Liver (tissue), 9 donors: ENCODE results near the gene SERPINF2. TPM values are rescaled to one million over a fixed set of nuclear protein-coding genes. Genes with fewer than 3 reads are reported as not detected.
A peak's percentile ranks its signal among the peaks of the same experiment; 100 is the strongest.

Experiments
- DNase-seq: peaks from one replicate; pipeline ENCODE4 v3.0.0-alpha.2; 2017; ENCODE audit warnings: low spot score
- H3K27ac ChIP-seq, 2 donors: one replicate each; pipeline ENCODE4 v1.7.0; 2013; ENCODE audit warnings: inconsistent platforms in 2 of 2, low read length in 2 of 2, control low read depth in 1 of 2, low read depth in 1 of 2, mild to moderate bottlenecking in 1 of 2
- H3K27me3 ChIP-seq, 4 donors: one replicate each; pipeline versions ENCODE4 v1.6.1 to v1.7.0; 2013; ENCODE audit warnings: low read length in 3 of 4, inconsistent platforms in 1 of 4, mild to moderate bottlenecking in 1 of 4, moderate library complexity in 1 of 4; ENCODE audit not compliant: control insufficient read depth in 4 of 4, insufficient read depth in 4 of 4
- H3K36me3 ChIP-seq, 4 donors: one replicate each; pipeline versions ENCODE4 v1.6.1 to v1.7.0; 2013; ENCODE audit warnings: low read length in 3 of 4, mild to moderate bottlenecking in 3 of 4, low read depth in 1 of 4, moderate library complexity in 1 of 4; ENCODE audit not compliant: control insufficient read depth in 4 of 4, insufficient read depth in 3 of 4
- H3K4me1 ChIP-seq, 4 donors: one replicate each; pipeline versions ENCODE4 v1.6.1 to v1.7.0; 2013; ENCODE audit warnings: low read length in 3 of 4, mild to moderate bottlenecking in 3 of 4, moderate library complexity in 1 of 4; ENCODE audit not compliant: control insufficient read depth in 4 of 4, insufficient read depth in 4 of 4
- H3K4me3 ChIP-seq, 3 donors: one replicate each; pipeline versions ENCODE4 v1.6.1 to v1.7.0; 2013; ENCODE audit warnings: low read length in 3 of 3, control low read depth in 1 of 3, low read depth in 1 of 3, mild to moderate bottlenecking in 1 of 3
- H3K9ac ChIP-seq, 2 donors: one replicate each; pipeline ENCODE4 v1.7.0; 2013; ENCODE audit warnings: low read length in 2 of 2, mild to moderate bottlenecking in 2 of 2, moderate library complexity in 2 of 2, control low read depth in 1 of 2, low read depth in 1 of 2
- H3K9me3 ChIP-seq, 4 donors: one replicate each; pipeline versions ENCODE4 v1.6.1 to v1.7.0; 2013; ENCODE audit warnings: low read length in 3 of 4; ENCODE audit not compliant: control insufficient read depth in 4 of 4
- EGR1 ChIP-seq, 2 donors: IDR thresholded peaks; 2 replicates each; pipeline ENCODE4 v1.6.1; 2016 to 2018; ENCODE audit warnings: antibody characterized with exemption in 2 of 2, low read depth in 2 of 2
- FOXA1 ChIP-seq: IDR thresholded peaks from 2 replicates; pipeline ENCODE4 v1.6.1; 2016; ENCODE audit warnings: antibody characterized with exemption
- FOXA2 ChIP-seq: IDR thresholded peaks from 2 replicates; pipeline ENCODE4 v1.6.1; 2016; ENCODE audit warnings: antibody characterized with exemption
- GABPA ChIP-seq, 2 donors: IDR thresholded peaks in 1 of 2; conservative IDR thresholded peaks in 1 of 2; 2 replicates each; pipeline ENCODE4 v1.6.1; 2016; ENCODE audit warnings: antibody characterized with exemption in 2 of 2, mild to moderate bottlenecking in 1 of 2, moderate library complexity in 1 of 2
- HNF4A ChIP-seq, 2 donors: conservative IDR thresholded peaks; 2 replicates each; pipeline ENCODE4 v1.6.1; 2016; ENCODE audit warnings: antibody characterized with exemption in 2 of 2, mild to moderate bottlenecking in 2 of 2
- HNF4G ChIP-seq: IDR thresholded peaks from 2 replicates; pipeline ENCODE4 v1.6.1; 2016; ENCODE audit warnings: antibody characterized with exemption
- JUND ChIP-seq, 2 donors: IDR thresholded peaks; 2 replicates each; pipeline ENCODE4 v1.6.1; 2016; ENCODE audit warnings: antibody characterized with exemption in 2 of 2
- NR2F2 ChIP-seq: IDR thresholded peaks from 2 replicates; pipeline ENCODE4 v1.6.1; 2016; ENCODE audit warnings: antibody characterized with exemption
- RAD21 ChIP-seq, 2 donors: IDR thresholded peaks; 2 replicates each; pipeline ENCODE4 v1.6.1; 2016; ENCODE audit warnings: antibody characterized with exemption in 2 of 2, mild to moderate bottlenecking in 2 of 2
- RXRA ChIP-seq, 2 donors: IDR thresholded peaks; 2 replicates each; pipeline ENCODE4 v1.6.1; 2017 to 2018; ENCODE audit warnings: antibody characterized with exemption in 2 of 2, mild to moderate bottlenecking in 1 of 2
- SP1 ChIP-seq: IDR thresholded peaks from 2 replicates; pipeline ENCODE4 v1.6.1; 2018; ENCODE audit warnings: antibody characterized with exemption, mild to moderate bottlenecking
- TAF1 ChIP-seq: conservative IDR thresholded peaks from 2 replicates; pipeline ENCODE4 v1.6.1; 2016; ENCODE audit warnings: antibody characterized with exemption, mild to moderate bottlenecking
- YY1 ChIP-seq: IDR thresholded peaks from 2 replicates; pipeline ENCODE4 v1.6.1; 2016; ENCODE audit warnings: antibody characterized with exemption, mild to moderate bottlenecking
- WGBS: extraction: QIAGEN DNeasy Blood & Tissue Kit; methylation state at CpG from one replicate; pipeline ENCODE4 v1.1.7; 2013; 5-methylcytosine and 5-hydroxymethylcytosine counted together
- polyA plus RNA-seq, 2 donors: library from polyadenylated mRNA; stranded (reverse) in 1 of 2; unstranded in 1 of 2; fragments of 200-250 nt in 1 of 2; fragments of >200 nt in 1 of 2; fragmentation: Nextera tagmentation in 1 of 2; extraction: Ambion mirVana in 1 of 2; gene quantifications; one replicate each; pipeline versions ENCODE4 v1.2.1 to v1.2.3, GENCODE V29; 2013 to 2015
- total RNA-seq, 2 donors: library from RNA; depleted of rRNA; stranded (reverse); fragments of >200 nt; gene quantifications; one replicate each; pipeline ENCODE4 v1.2.3, GENCODE V29; 2014
- TF ChIP-seq, protein P1 (sequence below): IDR thresholded peaks from 2 replicates; pipeline ENCODE4 v1.6.1; 2016; ENCODE audit warnings: antibody characterized with exemption
- TF ChIP-seq, protein P2 (sequence below): IDR thresholded peaks from 2 replicates; pipeline ENCODE4 v1.6.1; 2016; ENCODE audit warnings: antibody characterized with exemption
- TF ChIP-seq, protein P3 (sequence below): fragments of 150-350 bp; IDR thresholded peaks from 2 replicates; pipeline ENCODE4 v1.5.1; 2017; ENCODE audit warnings: improper control_type of control experiment, low read depth, low read length; ENCODE audit not compliant: missing input control
- TF ChIP-seq, protein P4 (sequence below): IDR thresholded peaks from 2 replicates; pipeline ENCODE4 v1.6.1; 2016; ENCODE audit warnings: antibody characterized with exemption
- TF ChIP-seq, protein P5 (sequence below): IDR thresholded peaks from 2 replicates; pipeline ENCODE4 v1.6.1; 2016; ENCODE audit warnings: antibody characterized with exemption, mild to moderate bottlenecking
- donor health status: healthy.
- donor health status: healthy.
- donor health status: healthy.
- donor health status: healthy.
- donor health status: healthy.

SERPINF2 gene
- total and polyA plus RNA-seq, 4 donors: 477 to 1,248 (median 675) TPM

DNA sequence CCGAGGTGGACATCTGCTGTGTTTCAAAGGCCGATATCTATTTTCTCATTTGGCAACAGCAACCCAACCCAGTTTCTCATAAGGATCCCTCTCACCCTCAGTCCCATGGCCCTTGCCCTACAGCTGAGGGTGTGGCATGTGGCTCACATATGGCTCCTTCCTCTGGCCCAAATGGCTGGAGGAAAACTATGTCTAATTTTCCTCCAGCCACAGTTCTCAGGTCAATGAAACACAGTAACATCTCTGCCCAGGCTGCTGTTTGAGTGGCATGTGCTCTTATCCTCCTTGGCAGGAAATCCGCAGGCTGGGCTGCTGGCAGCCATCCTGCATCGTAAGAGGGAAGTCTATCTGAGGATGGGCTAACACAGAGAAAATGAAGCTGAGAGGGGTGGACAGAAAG is 43.3 kb downstream of the SERPINF2 start:
- H3K27ac ChIP-seq: peak overlapping the region; percentile 47 to 86
- peaks cover 0 to 30% (median 15%) of the 10 kb centered on the region in 4 donors for H3K4me1 ChIP-seq
- no peaks in the 10 kb centered on the region for H3K27me3 ChIP-seq
- H3K9ac ChIP-seq: no peak overlapping the region
- no peak for DNase-seq
- H3K4me3 ChIP-seq: no peak overlapping the region
- peaks cover 1 to 14% (median 8%) of the 10 kb centered on the region in 4 donors for H3K36me3 ChIP-seq
- TF ChIP-seq HNF4A (conservative IDR thresholded peaks at IDR 0.05): no peak
- TF ChIP-seq EGR1 (IDR thresholded peaks at IDR 0.05; ENCODE audit: low read depth in 2 of 2): no peak
- TF ChIP-seq, protein P1, sequence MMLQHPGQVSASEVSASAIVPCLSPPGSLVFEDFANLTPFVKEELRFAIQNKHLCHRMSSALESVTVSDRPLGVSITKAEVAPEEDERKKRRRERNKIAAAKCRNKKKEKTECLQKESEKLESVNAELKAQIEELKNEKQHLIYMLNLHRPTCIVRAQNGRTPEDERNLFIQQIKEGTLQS: no peak
- TF ChIP-seq RAD21 (IDR thresholded peaks at IDR 0.05): peak in 1 of 2 donors; percentile 8
- TF ChIP-seq HNF4G: no peak
- no peak for TF ChIP-seq JUND (IDR thresholded peaks at IDR 0.05)
- TF ChIP-seq YY1: peak; percentile 18
- no peak for TF ChIP-seq GABPA (IDR thresholded peaks at IDR 0.05 in 1 of 2, conservative IDR thresholded peaks at IDR 0.05 in 1 of 2)
- TF ChIP-seq FOXA1: no peak
- TF ChIP-seq, protein P2, sequence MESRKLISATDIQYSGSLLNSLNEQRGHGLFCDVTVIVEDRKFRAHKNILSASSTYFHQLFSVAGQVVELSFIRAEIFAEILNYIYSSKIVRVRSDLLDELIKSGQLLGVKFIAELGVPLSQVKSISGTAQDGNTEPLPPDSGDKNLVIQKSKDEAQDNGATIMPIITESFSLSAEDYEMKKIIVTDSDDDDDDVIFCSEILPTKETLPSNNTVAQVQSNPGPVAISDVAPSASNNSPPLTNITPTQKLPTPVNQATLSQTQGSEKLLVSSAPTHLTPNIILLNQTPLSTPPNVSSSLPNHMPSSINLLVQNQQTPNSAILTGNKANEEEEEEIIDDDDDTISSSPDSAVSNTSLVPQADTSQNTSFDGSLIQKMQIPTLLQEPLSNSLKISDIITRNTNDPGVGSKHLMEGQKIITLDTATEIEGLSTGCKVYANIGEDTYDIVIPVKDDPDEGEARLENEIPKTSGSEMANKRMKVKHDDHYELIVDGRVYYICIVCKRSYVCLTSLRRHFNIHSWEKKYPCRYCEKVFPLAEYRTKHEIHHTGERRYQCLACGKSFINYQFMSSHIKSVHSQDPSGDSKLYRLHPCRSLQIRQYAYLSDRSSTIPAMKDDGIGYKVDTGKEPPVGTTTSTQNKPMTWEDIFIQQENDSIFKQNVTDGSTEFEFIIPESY: no peak
- no peak for TF ChIP-seq TAF1
- no peak for TF ChIP-seq FOXA2
- peak in 1 of 2 donors; percentile 42 for TF ChIP-seq RXRA (IDR thresholded peaks at IDR 0.05)
- TF ChIP-seq, protein P3, sequence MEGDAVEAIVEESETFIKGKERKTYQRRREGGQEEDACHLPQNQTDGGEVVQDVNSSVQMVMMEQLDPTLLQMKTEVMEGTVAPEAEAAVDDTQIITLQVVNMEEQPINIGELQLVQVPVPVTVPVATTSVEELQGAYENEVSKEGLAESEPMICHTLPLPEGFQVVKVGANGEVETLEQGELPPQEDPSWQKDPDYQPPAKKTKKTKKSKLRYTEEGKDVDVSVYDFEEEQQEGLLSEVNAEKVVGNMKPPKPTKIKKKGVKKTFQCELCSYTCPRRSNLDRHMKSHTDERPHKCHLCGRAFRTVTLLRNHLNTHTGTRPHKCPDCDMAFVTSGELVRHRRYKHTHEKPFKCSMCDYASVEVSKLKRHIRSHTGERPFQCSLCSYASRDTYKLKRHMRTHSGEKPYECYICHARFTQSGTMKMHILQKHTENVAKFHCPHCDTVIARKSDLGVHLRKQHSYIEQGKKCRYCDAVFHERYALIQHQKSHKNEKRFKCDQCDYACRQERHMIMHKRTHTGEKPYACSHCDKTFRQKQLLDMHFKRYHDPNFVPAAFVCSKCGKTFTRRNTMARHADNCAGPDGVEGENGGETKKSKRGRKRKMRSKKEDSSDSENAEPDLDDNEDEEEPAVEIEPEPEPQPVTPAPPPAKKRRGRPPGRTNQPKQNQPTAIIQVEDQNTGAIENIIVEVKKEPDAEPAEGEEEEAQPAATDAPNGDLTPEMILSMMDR: no peak
- TF ChIP-seq SP1: peak; percentile 21
- TF ChIP-seq, protein P4, sequence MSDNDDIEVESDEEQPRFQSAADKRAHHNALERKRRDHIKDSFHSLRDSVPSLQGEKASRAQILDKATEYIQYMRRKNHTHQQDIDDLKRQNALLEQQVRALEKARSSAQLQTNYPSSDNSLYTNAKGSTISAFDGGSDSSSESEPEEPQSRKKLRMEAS: no peak
- peak; percentile 29 for TF ChIP-seq NR2F2
- TF ChIP-seq, protein P5, sequence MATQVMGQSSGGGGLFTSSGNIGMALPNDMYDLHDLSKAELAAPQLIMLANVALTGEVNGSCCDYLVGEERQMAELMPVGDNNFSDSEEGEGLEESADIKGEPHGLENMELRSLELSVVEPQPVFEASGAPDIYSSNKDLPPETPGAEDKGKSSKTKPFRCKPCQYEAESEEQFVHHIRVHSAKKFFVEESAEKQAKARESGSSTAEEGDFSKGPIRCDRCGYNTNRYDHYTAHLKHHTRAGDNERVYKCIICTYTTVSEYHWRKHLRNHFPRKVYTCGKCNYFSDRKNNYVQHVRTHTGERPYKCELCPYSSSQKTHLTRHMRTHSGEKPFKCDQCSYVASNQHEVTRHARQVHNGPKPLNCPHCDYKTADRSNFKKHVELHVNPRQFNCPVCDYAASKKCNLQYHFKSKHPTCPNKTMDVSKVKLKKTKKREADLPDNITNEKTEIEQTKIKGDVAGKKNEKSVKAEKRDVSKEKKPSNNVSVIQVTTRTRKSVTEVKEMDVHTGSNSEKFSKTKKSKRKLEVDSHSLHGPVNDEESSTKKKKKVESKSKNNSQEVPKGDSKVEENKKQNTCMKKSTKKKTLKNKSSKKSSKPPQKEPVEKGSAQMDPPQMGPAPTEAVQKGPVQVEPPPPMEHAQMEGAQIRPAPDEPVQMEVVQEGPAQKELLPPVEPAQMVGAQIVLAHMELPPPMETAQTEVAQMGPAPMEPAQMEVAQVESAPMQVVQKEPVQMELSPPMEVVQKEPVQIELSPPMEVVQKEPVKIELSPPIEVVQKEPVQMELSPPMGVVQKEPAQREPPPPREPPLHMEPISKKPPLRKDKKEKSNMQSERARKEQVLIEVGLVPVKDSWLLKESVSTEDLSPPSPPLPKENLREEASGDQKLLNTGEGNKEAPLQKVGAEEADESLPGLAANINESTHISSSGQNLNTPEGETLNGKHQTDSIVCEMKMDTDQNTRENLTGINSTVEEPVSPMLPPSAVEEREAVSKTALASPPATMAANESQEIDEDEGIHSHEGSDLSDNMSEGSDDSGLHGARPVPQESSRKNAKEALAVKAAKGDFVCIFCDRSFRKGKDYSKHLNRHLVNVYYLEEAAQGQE: no peak
- WGBS: 67% methylated on average over 4 of the region's 4 CpGs
- H3K9me3 ChIP-seq: no peaks in the 10 kb centered on the region
